Inferior parietal cortex (tissue), 1 donor: ENCODE results near the gene SLC46A2.
A peak's percentile ranks its signal among the peaks of the same experiment; 100 is the strongest.

Experiments
- DNase-seq: peaks from one replicate; pipeline ENCODE4 v3.0.0-alpha.2; 2016; ENCODE audit errors: extremely low spot score

SLC46A2 gene

DNA sequence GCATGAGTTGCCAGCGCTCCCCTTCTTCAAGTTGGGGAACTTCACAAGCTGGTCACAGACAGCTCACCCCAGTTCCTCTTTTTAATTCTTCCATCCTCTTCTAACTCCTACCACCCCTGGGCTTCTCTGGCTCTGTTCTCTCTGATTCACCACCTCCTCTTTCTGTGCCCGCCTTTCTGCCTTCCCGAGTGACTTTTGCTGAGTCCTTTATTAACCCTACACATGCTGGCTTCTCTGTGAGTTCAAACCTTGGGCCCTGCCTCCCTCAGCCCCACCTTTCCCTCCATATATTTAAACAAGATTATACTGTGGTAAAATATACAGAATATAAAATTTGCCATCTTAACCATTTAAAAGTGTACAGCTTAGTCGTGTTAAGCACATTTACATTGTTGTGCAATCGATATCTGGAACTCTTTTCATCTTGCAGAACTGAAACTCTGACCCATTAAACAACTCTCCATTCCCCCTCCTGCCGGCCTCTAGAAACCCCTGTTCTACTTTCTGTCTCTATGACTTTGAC, 32.0 kb downstream of the SLC46A2 start:
- no peak for DNase-seq

DNA sequence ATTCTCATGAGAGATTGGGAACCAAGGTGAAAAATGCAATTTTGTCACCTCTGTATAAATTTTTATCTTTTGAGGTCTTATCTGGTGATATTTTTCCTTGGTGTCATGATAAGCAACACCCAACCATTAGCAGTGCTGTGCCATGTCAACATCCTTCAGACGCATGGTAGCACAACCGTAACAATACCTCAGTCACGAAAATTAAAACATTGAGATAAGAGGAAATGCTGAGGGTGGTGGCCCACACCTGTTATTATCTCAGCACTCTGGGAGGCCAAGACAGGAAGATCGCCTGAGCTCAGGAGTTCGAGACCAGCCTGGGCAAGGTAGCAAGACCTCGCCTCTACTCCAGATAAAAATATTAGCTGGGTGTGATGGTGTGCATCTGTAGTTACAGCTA, 32.7 kb downstream of the SLC46A2 start:
- DNase-seq, result no peak

DNA sequence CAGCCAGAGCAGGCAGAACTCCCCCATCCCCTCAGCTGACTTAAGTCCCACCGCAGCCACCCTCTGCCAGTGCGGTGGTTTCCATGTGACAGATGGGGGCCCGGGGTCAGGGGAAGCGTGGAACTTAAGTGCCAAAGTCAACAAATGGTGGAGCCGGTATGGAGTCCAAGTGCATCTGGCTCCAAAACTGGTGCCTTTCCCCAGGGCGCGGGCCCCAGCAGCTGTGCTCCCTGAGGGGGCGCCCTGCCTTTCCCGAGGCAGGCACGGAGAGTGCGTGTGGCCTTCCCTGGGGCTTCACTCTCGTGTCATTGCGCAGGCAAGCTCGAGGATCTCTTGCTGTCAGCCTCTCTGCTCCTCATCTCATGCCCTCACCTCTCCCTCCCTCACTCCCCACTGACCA, 33.8 kb downstream of the SLC46A2 start:
- DNase-seq, result no peak

DNA sequence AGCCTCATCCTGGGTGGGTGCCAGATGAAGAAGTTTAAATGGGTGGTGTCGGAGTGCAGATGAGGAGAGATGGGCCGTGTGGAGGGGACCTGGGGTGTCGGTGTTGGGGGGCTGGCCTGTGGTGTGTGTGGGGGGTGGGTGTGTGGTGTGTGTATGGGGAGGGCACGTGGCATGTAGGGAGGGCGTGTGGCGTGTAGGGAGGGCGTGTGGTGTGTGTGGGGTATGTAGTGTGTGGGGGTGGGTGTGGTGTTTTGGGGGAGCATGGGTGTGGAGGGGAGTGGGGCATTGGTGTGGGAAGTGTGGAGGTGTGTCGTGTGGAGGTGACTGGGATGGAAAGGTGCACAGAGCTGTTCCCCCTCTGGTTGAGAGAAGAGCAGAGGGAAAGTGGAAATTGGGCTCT, 34.5 kb downstream of the SLC46A2 start:
- DNase-seq, result no peak

DNA sequence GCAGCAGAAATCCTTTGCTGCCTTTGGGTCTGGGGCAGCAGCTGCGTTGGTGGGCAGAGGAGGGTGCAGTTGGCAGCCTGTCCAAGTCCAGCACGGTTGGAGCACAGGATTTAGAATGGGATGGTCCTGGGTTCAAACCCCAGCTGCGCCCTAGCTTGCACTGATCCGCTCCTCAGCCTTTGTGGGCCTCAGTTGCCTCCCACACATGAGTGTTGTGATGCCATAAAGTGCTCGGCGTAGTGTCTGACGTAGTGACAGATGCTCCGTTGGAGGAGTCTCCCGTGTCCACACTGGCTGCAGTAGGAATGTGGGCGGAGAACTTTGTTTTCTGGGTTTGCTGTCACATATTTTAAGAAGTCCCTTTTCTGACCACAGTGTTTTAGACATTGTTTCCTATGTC, 36.0 kb downstream of the SLC46A2 start:
- DNase-seq, result no peak

DNA sequence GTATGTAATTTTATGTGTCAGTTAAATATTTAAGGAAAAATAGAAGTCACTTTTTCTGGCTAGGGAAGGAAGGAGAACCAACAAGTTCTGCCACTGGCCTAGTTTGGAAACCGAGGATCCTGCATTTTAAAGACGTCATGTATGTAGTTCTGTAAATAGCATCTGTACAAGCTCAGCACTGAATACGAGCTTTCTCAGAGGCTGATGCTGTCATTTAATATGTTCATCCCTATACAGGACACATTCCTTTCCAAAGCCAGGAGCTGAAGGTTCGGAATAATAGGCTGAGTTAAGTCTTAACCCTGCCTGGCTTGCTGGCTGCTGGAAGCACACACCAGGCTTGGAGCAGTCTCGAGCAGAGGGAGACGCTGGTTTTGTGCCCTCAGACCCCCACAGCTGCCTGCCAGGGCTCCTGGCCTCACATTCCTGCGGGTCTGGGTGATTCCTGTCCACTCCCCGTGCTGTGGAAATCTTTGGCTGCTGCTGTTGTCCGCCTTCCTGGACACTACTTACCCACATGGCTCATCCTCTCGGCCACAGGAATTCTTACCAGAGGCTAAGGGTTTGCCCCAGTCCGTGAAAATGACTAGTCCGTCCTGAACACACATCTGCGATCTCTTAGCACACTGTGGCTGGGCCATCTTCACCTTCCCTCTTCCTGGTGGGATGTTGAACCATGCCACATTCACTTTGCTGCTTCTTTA, 36.6 kb downstream of the SLC46A2 start:
- DNase-seq, result no peak

DNA sequence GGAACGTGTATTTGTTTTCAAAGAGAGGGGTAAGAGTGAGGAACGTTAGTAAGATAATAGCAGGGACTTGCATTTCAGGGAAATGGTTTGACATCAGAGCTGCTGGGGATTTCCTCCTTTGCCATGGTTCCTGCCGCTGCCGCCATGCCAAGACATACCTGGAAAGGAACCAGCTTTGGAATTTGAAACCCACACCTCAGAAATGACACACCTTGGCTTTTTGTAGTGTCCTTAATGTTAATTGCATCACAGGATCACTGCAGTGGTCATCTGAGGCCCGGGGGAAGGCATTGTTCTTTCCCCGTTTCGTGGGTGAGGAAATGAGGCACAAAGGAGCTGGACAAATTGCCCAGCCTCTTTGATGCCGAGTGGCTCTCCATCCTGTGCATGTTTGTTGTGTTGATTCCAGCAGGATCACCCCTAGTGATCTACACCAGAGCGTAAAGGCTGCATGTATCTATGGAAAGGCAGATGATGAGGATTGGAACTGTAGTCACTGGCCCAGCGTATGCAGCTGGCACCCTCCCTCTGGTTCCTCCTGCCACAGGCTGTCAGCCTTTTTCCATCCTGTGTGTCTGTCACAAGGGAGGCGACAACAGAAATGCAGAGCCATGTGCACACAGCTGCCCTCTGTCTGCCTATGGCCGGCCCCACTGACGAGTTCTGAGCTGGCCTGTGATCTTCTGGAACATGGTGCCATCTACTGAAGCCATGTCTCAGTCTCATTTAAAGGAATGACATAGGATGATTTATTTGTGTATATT, 37.8 kb downstream of the SLC46A2 start:
- DNase-seq, result peak; percentile 47

DNA sequence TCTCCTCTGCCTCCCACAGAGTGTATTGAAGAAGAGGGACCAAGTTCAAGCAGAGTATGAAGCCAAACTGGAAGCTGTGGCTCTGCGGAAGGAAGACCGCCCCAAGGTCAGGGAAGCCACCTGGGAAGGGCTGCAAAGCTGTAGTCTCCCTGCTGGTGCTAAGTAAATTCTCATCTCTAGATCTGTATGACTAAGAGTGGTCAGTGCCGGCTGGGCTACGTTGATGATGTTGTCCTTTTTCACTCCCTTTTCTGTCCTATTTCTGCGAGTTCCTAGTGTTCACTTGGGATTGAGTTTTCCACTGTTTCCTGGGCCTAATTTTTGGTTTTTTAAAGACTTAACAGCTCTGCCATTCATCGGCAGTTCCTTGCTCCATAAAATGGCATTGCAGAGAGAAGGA, 39.8 kb downstream of the SLC46A2 start:
- DNase-seq, result no peak

DNA sequence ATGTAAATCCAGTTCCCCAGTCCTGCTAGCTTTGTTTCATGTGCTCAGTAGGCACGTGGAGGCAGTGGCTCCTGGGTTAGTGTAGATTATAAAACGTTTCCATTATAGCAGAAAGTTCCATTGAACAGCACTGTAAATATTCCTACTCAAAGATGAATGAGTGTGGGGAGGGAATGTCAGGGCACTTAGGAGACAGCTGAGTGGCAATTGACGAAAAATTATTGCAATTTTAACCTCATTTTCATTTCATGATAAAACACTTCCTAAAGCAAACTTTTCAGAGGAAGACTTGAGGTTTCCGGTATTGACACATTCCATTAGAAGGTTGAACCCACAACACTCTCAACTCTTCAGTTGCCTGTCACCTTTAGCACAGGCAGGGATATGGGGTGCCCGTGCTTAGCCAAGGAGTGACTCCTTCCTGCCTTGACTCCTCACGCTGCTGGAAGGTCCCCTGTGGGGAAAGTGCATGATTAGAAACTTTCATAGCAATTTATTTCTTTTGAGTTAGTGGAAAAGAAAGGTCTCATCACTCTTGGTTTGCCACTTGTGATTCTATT, 41.2 kb downstream of the SLC46A2 start:
- no peak for DNase-seq

DNA sequence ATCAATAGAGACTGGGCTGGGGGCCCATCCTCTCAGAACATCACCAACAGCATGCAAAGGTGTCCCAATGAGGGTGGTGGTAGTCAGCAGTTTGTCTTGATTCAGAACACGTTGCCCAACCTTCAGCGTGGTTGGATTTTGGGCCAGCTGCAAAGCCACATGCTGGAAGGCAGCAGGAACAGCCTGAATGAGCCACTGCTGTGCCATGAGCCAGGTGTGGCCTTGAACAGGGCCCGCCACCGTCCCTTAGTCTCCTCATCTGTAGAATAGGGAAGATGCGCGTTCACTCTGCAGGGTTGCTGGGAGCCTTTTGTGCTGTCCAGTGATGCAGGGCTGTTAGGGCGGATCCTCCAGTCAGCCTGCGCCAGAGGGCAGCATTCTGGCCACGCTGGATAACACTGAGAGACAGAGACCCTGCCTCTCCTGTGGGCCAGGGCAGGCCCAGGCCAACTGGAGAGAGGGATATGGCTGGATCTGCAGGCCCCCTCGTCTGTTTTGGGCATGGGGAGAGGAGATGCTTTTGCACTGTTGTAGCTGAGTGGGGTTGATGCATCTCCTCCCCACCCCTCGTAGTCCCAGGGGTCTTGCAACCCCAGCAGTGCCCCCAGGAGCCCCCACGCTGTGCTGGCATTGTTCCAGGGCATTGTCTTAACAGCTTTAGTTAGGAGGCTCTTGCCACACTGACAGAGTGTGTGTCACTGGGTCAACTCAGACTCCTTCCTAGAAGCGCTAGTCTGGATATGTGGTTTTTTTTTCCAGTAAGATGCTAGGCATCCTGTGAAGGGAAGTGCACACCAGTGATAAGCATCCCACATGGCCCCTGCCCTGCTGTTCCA, 42.1 kb downstream of the SLC46A2 start:
- DNase-seq, result no peak

DNA sequence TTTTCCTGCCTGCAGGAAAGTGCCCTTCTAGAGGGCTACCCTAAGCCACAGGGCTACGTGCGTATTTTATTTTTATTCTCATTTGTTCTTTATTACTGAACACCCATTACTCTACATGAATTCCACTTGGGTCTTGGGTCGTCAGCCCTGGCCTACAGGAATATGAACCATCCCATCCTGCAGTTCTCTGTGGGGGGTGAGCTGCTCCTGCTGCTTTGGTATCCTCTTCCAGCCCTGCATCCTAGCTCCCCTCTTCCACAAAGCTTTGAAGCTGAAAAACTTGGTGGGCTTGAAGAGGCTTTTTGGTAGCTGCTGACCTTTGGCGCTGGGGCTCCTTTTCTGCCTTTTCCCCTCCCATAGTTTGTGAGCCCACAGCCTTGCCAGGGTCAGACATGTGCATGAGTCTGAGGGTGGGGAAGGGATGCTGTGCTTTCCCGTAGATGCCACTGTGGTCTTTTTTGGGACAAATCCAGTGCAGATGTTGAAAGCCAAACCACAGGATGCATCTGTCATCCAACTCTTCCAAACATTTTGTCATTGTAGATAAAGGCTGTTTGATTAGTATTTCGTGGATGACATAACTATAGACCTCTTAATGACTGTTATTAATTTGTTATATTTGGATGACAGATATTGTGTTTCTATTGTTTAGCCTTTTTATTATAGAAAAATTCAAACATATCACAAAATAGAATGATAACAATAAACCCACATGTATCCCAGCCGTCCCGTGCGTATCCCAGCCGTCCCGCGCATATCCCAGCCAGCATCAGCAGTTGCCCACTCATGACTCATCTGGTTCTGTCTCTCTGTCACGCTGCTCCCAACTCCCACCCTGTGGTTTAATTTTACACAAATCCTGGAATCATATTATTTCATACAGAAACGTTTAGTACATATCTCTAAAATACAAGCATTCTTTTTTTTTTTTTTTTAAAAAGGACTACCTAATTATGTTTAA, 43.9 kb downstream of the SLC46A2 start:
- DNase-seq, result no peak

DNA sequence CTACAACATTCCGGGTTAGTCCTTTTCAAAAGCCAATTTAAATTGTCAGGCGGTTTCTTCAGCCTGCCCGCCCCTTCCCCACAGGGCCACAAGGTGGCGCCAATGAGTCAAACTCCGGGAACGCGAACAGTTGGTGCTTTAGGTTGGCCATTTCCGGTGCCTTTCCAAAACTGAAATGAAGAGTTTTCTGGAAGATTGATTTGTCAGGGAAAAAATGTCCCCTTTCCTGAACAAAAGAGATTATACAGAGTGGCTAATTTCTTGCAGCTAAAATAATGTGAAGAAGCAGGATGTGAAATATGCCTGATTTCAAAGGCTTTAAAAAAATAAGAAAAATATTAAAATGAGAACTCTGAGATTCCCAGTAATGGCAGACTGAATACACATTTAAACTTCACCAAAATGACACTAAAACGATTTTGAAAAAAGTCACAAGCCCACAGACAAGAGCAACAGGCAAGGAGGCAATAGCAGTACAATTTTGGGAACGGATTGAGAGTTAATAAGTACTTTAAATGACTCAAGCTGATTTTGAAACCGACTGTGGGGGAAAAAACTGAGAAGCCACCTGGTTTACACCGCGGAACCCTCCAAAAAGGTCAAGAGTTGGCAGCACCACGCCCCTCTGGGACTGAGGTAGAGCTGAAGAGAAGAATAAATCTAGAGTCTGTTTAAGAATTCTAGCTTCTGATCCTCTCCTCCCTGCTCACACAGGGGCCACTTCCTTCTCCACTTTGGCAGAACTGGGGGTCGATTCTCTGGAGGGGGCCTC, 45.7 kb downstream of the SLC46A2 start:
- peak; percentile 87 for DNase-seq

DNA sequence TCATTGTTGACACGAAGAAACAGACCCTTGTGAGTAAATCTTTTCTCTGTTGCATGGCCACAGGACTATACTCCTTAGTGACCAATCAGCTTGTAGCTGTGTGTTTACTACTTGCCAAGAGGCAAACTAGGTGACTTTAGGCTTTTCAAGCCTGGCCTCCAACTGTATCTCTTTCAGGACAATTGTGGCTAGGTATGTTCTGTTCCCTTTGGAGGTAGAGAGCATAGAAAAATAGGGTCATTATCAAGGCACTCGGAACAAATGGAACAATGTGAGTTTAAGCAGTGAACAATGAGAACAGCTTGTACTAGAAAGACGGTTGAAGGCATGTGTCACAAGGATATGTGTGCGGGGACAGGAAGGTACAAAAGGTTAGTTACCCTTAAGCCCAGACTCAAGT, 48.1 kb downstream of the SLC46A2 start:
- no peak for DNase-seq

DNA sequence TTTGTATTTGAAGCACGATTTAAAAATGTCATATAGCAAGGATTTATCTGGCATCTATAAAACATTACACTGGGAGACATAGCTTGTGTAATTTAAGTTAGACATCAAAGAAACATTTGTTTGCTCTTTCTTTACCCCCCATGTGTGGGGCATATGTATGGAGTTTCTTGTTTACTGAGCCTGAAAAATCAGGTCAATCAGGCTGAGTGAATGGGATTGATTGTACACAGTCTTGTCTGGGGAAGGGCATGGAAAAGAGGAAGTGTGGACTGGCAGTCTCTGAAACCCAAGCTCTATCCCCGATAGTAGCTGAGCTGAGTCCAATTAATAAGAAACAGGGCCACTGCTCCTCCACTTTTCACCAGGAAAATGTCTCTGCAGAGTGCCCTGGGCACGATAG, 49.4 kb downstream of the SLC46A2 start:
- DNase-seq, result peak; percentile 52

DNA sequence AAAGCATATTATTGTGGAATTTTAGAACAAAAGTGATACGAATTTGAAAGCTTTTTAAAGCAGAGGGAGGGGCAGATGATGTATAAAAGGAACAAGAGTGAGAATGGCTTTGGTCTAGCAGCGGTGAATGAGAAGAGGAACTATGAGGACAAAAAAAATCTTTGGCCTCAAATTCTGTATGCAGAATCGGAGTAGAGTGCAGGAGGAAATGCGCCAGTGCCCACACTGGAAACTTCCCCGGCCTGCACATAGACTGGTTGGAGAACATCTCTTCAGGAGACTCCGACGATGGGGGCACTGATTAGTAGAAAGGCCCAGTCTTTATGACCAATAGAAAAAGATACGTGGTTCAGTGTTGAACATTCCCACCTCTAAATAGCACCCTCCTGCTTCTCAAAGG, 51.3 kb downstream of the SLC46A2 start:
- DNase-seq, result no peak

DNA sequence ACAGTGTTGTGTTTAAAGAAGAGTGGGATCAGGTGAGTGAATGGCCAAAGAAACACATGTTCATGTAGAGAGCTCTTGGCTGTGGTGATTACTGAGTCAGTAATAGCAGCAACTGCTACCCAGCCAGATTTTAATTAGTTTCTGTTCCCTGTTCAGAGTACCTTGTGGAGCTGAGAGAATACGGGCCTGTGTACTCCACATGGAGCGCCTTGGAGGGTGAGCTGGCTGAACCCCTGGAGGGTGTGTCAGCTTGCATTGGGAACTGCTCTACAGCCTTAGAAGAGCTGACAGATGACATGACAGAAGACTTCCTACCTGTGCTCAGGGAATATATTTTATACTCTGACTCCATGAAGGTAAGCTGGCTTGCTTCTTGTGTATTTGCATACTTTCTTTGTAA, 52.3 kb downstream of the SLC46A2 start:
- DNase-seq, result no peak

DNA sequence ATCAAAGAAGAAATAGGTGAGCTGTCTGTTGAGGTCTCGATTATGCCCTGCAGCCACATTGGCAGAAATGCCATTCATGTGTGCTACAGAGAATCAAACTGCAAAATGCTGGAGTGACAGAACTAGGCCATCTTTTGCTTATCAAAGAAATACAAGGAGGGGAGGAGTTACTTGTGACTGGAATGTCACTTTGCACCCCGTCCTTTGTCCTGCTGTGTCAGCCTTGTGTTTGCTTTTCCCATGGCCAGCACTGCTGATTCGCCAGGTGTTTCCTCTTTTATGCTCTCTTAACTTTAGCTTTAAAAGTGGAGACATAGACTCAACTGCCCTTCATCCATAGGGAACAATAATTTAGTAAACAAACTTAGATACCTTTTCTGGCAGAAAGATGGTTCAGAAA, 54.3 kb downstream of the SLC46A2 start:
- DNase-seq, result no peak

DNA sequence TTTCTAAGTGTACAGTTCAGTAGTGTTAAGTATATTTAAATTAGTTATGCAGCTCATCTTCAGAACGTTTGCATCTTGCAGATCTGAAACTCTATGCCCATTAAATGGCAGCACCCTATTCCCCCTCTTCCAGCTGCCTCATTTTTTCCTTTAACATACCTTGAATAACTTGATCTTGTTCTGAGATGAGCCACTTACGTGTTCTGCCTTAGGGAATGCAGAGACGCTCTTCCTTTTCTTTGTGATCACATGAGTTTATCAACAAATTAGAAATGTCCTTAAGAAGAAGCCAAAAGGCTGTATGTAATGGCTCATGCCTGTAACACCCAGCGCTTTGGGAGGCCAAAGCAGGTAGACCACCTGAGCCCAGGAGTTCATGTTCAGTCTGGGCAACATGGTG, 57.6 kb downstream of the SLC46A2 start:
- no peak for DNase-seq

DNA sequence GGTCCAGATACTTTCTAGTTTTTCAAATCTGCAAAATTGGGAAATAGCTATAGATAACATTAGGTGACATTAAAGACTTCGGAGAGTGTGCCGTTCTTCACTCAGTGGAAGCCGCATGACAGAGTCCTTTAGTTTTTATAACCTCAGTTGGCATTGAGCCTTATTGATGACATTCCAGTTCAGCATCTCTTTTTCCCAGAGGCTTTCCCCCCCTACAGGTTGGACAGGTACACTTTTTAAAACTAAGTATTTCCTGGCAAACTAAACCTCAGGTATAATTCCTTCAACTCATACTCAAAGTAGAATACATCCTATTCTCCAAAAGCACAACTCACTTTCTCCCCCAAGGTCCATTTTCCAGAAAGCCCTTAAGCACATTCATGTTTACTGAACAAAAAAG, 58.7 kb downstream of the SLC46A2 start:
- no peak for DNase-seq

DNA sequence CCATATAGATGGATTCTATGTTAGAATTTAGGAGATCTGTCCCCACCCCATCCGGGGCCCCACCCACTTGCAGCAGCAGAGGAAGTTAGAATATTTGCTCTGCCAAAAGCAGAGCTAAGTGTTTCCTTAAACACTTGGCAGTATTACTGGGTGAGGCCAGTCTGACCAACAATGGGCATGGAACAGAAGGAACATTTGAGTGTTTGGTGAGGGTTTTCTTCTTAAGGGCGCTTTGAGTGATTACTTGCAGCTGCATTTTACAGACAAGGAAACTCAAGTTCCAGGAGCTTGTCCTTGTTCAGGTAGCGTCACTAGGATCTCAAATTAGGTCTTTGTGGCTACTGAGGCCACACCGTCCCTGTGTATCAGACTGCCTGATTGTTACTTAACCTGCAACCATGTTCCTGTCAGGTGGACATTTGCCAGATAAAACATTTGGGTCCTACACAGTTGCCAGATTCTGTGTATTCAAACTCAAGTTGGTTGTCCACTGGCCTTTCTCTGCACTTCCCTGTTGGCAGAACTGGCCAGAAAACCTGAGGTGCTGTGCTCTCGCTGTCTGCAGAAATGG, 59.3 kb downstream of the SLC46A2 start:
- DNase-seq, result no peak
